ENCODE measurements around the gene IL11RA. TPM values are rescaled to one million over a fixed set of nuclear protein-coding genes. Genes with fewer than 3 reads are reported as not detected.

Gene IL11RA
- total and polyA plus RNA-seq, 2 of the 8 experiments (the other 6 are each of a cell fraction or from before 2014, with no cell fraction given): 5.5 to 9.1 TPM

DNA sequence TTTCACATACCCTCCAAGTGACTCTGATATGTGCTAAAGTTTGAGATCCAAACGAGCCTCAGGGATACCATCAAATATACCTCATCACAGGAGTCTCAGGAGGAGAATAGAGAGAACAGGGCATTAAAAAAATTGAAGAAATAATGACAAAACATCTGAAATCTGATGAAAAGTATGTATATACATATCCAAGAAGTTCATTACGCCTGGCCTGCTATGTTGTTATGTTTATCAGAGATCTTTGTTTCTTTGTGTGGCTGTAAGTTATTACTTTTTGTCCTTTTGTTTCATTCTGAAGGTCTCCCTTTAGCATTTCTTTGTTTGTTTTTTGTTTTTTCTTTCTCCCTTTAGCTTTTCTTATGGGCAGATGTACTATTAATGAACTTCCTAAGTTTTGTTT, 41.6 kb downstream of the IL11RA start:
- POLR2A ChIA-PET (ENCODE audit: partially characterized antibody): no interaction called here
- WGBS, 2 experiments (ENCODE audit: extremely low coverage in 1 of 2, insufficient coverage in 1 of 2, insufficient read length in 1 of 2, insufficient replicate concordance in 2 of 2, low coverage in 1 of 2, low lambda C conversion rate in 2 of 2, missing lambda C conversion rate in 1 of 2): 81% methylated on average over 2 of the region's 2 CpGs; no CpG with 5 or more reads in 1 of the 2 experiments
- CTCF ChIA-PET (ENCODE audit: partially characterized antibody): interaction anchor here (1.3 to 12.6 kb wide), 3 partner anchors 8 to 18 kb away, joined by 5 to 147 read pairs (median 9); no protein-coding TSS in a partner anchor
- TF ChIP-seq, protein P1, sequence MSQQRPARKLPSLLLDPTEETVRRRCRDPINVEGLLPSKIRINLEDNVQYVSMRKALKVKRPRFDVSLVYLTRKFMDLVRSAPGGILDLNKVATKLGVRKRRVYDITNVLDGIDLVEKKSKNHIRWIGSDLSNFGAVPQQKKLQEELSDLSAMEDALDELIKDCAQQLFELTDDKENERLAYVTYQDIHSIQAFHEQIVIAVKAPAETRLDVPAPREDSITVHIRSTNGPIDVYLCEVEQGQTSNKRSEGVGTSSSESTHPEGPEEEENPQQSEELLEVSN (IDR thresholded peaks at IDR 0.05): no peak
- TF ChIP-seq HDAC2 (IDR thresholded peaks at IDR 0.05; ENCODE audit: borderline replicate concordance in 1 of 2, low read depth in 2 of 2, low read length in 2 of 2): no peak
- no peak for TF ChIP-seq POLR2AphosphoS5 (IDR thresholded peaks at IDR 0.05; ENCODE audit: low read depth, low read length)
- TF ChIP-seq, protein P2, sequence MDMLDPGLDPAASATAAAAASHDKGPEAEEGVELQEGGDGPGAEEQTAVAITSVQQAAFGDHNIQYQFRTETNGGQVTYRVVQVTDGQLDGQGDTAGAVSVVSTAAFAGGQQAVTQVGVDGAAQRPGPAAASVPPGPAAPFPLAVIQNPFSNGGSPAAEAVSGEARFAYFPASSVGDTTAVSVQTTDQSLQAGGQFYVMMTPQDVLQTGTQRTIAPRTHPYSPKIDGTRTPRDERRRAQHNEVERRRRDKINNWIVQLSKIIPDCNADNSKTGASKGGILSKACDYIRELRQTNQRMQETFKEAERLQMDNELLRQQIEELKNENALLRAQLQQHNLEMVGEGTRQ (IDR thresholded peaks at IDR 0.05; ENCODE audit: low read length): no peak
- no peak for TF ChIP-seq SIN3A (conservative IDR thresholded peaks at IDR 0.05 in 1 of 2, IDR thresholded peaks at IDR 0.05 in 1 of 2; ENCODE audit: low read depth in 1 of 2, low read length in 2 of 2)
- no peak for TF ChIP-seq RFX5 (IDR thresholded peaks at IDR 0.05; ENCODE audit: borderline replicate concordance, low read depth, low read length)
- TF ChIP-seq FOSL1 (IDR thresholded peaks at IDR 0.05; ENCODE audit: insufficient read depth, low read depth, low read length): no peak
- no peak for TF ChIP-seq GABPA (IDR thresholded peaks at IDR 0.05; ENCODE audit: borderline replicate concordance, insufficient read depth, low read length)
- TF ChIP-seq BRCA1 (IDR thresholded peaks at IDR 0.05; ENCODE audit: low read depth, low read length): no peak
- no peak for TF ChIP-seq POLR2A (IDR thresholded peaks at IDR 0.05; ENCODE audit: control extremely low read depth in 1 of 2, low read depth in 2 of 2, low read length in 2 of 2)
- TF ChIP-seq, protein P3, sequence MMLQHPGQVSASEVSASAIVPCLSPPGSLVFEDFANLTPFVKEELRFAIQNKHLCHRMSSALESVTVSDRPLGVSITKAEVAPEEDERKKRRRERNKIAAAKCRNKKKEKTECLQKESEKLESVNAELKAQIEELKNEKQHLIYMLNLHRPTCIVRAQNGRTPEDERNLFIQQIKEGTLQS (IDR thresholded peaks at IDR 0.05; ENCODE audit: insufficient read depth, low read depth, low read length): no peak

More for the DNA sequence above, 41.6 kb downstream of the IL11RA start:
- no peak overlapping the region for H3K23ac ChIP-seq (ENCODE audit: insufficient read length)
- H3K27ac ChIP-seq (ENCODE audit: low read depth, low read length): no peak overlapping the region
- H3K4me2 ChIP-seq (ENCODE audit: insufficient read depth in 1 of 2, low read depth in 2 of 2, low read length in 2 of 2): no peak overlapping the region
- no peak overlapping the region for H3K9ac ChIP-seq (replicated peaks in 1 of 4; ENCODE audit: extremely low read depth in 1 of 4, low read depth in 3 of 4, low read length in 3 of 4)
- H3K23me2 ChIP-seq (ENCODE audit: low read depth, low read length): no peaks in the 10 kb centered on the region; the same call in 1 of the 2 replicates
- H3K36me3 ChIP-seq (ENCODE audit: control insufficient read depth in 2 of 4, insufficient read depth in 4 of 4, low read length in 3 of 4): no peaks in the 10 kb centered on the region
- H2BK15ac ChIP-seq (ENCODE audit: low read length): no peak overlapping the region
- FAIRE-seq (no peak), DNase-seq (ENCODE audit: low read depth in 1 of 2, low spot score in 2 of 2) (no peak)
- no peak overlapping the region for H3K4me3 ChIP-seq (ENCODE audit: extremely low read depth in 1 of 4, insufficient read depth in 2 of 4, low read depth in 3 of 4, low read length in 4 of 4)
- no peak overlapping the region for H3K14ac ChIP-seq (ENCODE audit: insufficient read length)
- H3K79me1 ChIP-seq (ENCODE audit: low read depth, low read length): no peaks in the 10 kb centered on the region
- no peaks in the 10 kb centered on the region for H3K79me2 ChIP-seq (ENCODE audit: control insufficient read depth in 1 of 2, insufficient read depth in 2 of 2, low read length in 2 of 2)
- H2AFZ ChIP-seq (ENCODE audit: low read length): no peak overlapping the region
- no peak overlapping the region for H2BK120ac ChIP-seq (replicated peaks; ENCODE audit: low read depth, low read length)
- H4K5ac ChIP-seq (ENCODE audit: insufficient read length, low read depth, low read length): no peak overlapping the region
- H3K56ac ChIP-seq (replicated peaks; ENCODE audit: insufficient read length, low read depth, low read length): no peak overlapping the region
- no peak overlapping the region for H2BK12ac ChIP-seq (ENCODE audit: low read depth, low read length)
- H3K9me3 ChIP-seq (ENCODE audit: insufficient read depth in 2 of 2, low read depth in 1 of 2, low read length in 1 of 2): no peaks in the 10 kb centered on the region
- no peak overlapping the region for H3K4ac ChIP-seq (replicated peaks; ENCODE audit: insufficient read length, low read depth, low read length)
- H4K91ac ChIP-seq (replicated peaks; ENCODE audit: insufficient read length, low read length): no peak overlapping the region
- no peak overlapping the region for H3K18ac ChIP-seq (ENCODE audit: extremely low read depth, low read length)
- H4K8ac ChIP-seq (ENCODE audit: extremely low read depth, insufficient read depth, low read length): no peak overlapping the region
- no peaks in the 10 kb centered on the region; a peak in 1 of 7 replicates for H3K4me1 ChIP-seq (replicated peaks in 1 of 4; ENCODE audit: control insufficient read depth in 3 of 4, insufficient read depth in 4 of 4, low read length in 3 of 4)
- H3K27me3 ChIP-seq (replicated peaks in 1 of 4; ENCODE audit: control insufficient read depth in 3 of 4, extremely low read depth in 1 of 4, insufficient read depth in 3 of 4, low read length in 3 of 4): 0 out of 7 replicates have a peak, but pooled peaks cover 0 to under 1% (median 0%) of the 10 kb centered on the region in 4 experiments
- no peak overlapping the region for H2AK5ac ChIP-seq (ENCODE audit: low read depth, low read length)
- no peaks in the 10 kb centered on the region for H4K20me1 ChIP-seq (replicated peaks in 1 of 2; ENCODE audit: control insufficient read depth in 1 of 2, insufficient read depth in 2 of 2, low read length in 2 of 2)
- no peak overlapping the region for H2BK20ac ChIP-seq (ENCODE audit: low read length)
- no peak overlapping the region for H2BK5ac ChIP-seq (ENCODE audit: low read depth, low read length)

All from H1 (cell line).